Measurements from ENCODE around the gene CISD1. TPM values are rescaled to one million over a fixed set of nuclear protein-coding genes. Genes with fewer than 3 reads are reported as not detected.

The CISD1 gene
- total and polyA plus RNA-seq, 2 of the 4 experiments (the other 2 are of a cell fraction) = 28.2 to 34.6 TPM

- no peaks in the 10 kb centered on the region for H3K27me3 ChIP-seq (ENCODE audit: control insufficient read depth, insufficient read depth, low read length)
- intact Hi-C loops (cut with micrococcal nuclease) = no loop called here
- no peak overlapping the region for H3K4ac ChIP-seq (ENCODE audit: low read depth, low read length)
- peaks cover 8 to 16% of the 10 kb centered on the region in 2 experiments; a peak in 3 of 4 replicates for H3K79me1 ChIP-seq (ENCODE audit: low read depth in 1 of 2, low read length in 2 of 2)
- no peaks in the 10 kb centered on the region for H4K20me1 ChIP-seq (ENCODE audit: insufficient read depth, low read length)
- no peak overlapping the region for H3K18ac ChIP-seq (ENCODE audit: low read depth, low read length)
- CTCF ChIA-PET = no interaction called here
- POLR2A ChIA-PET (ENCODE audit: unreplicated experiment) = no interaction called here
- H2AK5ac ChIP-seq (ENCODE audit: low read depth, low read length) = no peak overlapping the region
- no peak overlapping the region for H3K27ac ChIP-seq (ENCODE audit: insufficient read depth, low read length)
- H3K4me1 ChIP-seq (ENCODE audit: control insufficient read depth, insufficient read depth, low read length) = peaks cover 3% of the 10 kb centered on the region
- no peaks in the 10 kb centered on the region for H3K9me3 ChIP-seq (ENCODE audit: control insufficient read depth, insufficient read depth, low read length)
- no peak overlapping the region for H2BK5ac ChIP-seq (ENCODE audit: low read depth, low read length, poor library complexity, severe bottlenecking)
- DNase-seq (no peak), ATAC-seq (ENCODE audit: low read depth) (no peak)
- H3K9me1 ChIP-seq (ENCODE audit: insufficient read depth, low read length) = peaks cover 3% of the 10 kb centered on the region; the same call in 1 of the 2 replicates
- no TSS peak for BruUV-seq (replicated peaks)
- TF ChIP-seq CEBPB (IDR thresholded peaks at IDR 0.05; ENCODE audit: low read depth, low read length) (peak; percentile 64), FOS (IDR thresholded peaks at IDR 0.05; ENCODE audit: low read depth, low read length) (no peak)
- in situ Hi-C loops (cut with MboI; ENCODE audit: low sequenced_read_pairs) = loop anchor here (5.0 kb wide), 1 partner anchor 91 kb away; no protein-coding TSS in a partner anchor
- WGBS, 2 experiments (ENCODE audit: extremely low coverage in 2 of 2, insufficient read length in 1 of 2) = no CpG with 5 or more reads among the region's 7 CpGs
- no peak overlapping the region for H3K9ac ChIP-seq (ENCODE audit: low read depth, low read length)
- H2BK15ac ChIP-seq (ENCODE audit: low read depth, low read length) = no peak overlapping the region
- no peak overlapping the region for H2AK9ac ChIP-seq (replicated peaks; ENCODE audit: low read depth, low read length, poor library complexity)
- H2BK120ac ChIP-seq (ENCODE audit: low read depth, low read length) = no peak overlapping the region
- H4K91ac ChIP-seq (ENCODE audit: insufficient read depth, low read depth, low read length) = no peak overlapping the region
- no peak overlapping the region for H4K8ac ChIP-seq (ENCODE audit: low read depth in 2 of 2, low read length in 2 of 2)
- dilution Hi-C loops (cut with HindIII; ENCODE audit: low sequenced_read_pairs, unreplicated experiment) = no loop called here
- H3K23ac ChIP-seq (ENCODE audit: low read depth, low read length) = no peak overlapping the region
- H3K4me2 ChIP-seq (ENCODE audit: low read depth, low read length) = no peak overlapping the region
- H3K4me3 ChIP-seq (ENCODE audit: insufficient read depth, low read depth, low read length) = no peak overlapping the region
- no peak overlapping the region for H2BK20ac ChIP-seq (ENCODE audit: low read depth, low read length)
- H4K5ac ChIP-seq (ENCODE audit: low read depth, low read length) = no peak overlapping the region
- no peak overlapping the region for H2AFZ ChIP-seq (replicated peaks; ENCODE audit: low read length, poor library complexity)
- no peak overlapping the region for H3K56ac ChIP-seq (ENCODE audit: extremely low read depth, insufficient read depth, low read length)
- peaks cover 6% of the 10 kb centered on the region for H3K36me3 ChIP-seq (ENCODE audit: control insufficient read depth, insufficient read depth, low read length)
- no peak overlapping the region for H3K14ac ChIP-seq (replicated peaks; ENCODE audit: low read depth, low read length)
Measured at GRCh38 chr10:58278274-58278961, 9.5 kb downstream of the CISD1 start.
